Measurements from ENCODE around the gene EFCAB7. TPM values are rescaled to one million over a fixed set of nuclear protein-coding genes. Genes with fewer than 3 reads are reported as not detected.
"Not testable (repeated sequence)": the region's sequence is repeated elsewhere in the genome, so short reads cannot be mapped to it uniquely, and the experiment has no call there.

Gene EFCAB7
- total RNA-seq, 1 donor from 2014 or later: 20.4 TPM

GRCh38 chr1:63569640-63570316 is 46.5 kb downstream of the EFCAB7 start:
- Mint-ChIP-seq H3K27me3 (ENCODE audit: insufficient read depth, low read depth) (no peaks in the 10 kb centered on the region), H3K4me3 (no peak overlapping the region), H3K36me3 (peaks cover 13% of the 10 kb centered on the region), H3K27ac (no peak overlapping the region), H3K4me1 (no peaks in the 10 kb centered on the region), H3K9me3 (peaks cover 5% of the 10 kb centered on the region)
- Histone ChIP-seq H3K9ac (no peak overlapping the region), H3K27ac (no peak overlapping the region), H3K4me3 (no peak overlapping the region), H3K4me2 (no peak overlapping the region), H2AFZ (replicated peaks) (no peak overlapping the region), H3K4me1 (peaks cover 28% of the 10 kb centered on the region), H3K27me3 (no peaks in the 10 kb centered on the region), H4K20me1 (ENCODE audit: low read depth) (no peaks in the 10 kb centered on the region), H3K36me3 (no peaks in the 10 kb centered on the region), H3K9me3 (ENCODE audit: low read depth) (no peaks in the 10 kb centered on the region), H3F3A (ENCODE audit: low read depth) (peaks cover 30% of the 10 kb centered on the region), H3K79me2 (ENCODE audit: low read depth) (no peaks in the 10 kb centered on the region)
- DNase-seq (ENCODE audit: low spot score): no peak
- no peak for TF ChIP-seq CTCF (IDR thresholded peaks at IDR 0.05)
- no peak for TF ChIP-seq EZH2 (IDR thresholded peaks at IDR 0.05)
- no peak for TF ChIP-seq EZH2phosphoT487 (IDR thresholded peaks at IDR 0.05)

GRCh38 chr1:63572686-63573085 is 49.4 kb downstream of the EFCAB7 start:
- H3K27ac Mint-ChIP-seq; H3K4me2 ChIP-seq; H3K36me3 ChIP-seq; H3K27ac ChIP-seq; H4K20me1 ChIP-seq (ENCODE audit: low read depth); DNase-seq (ENCODE audit: low spot score); H3K27me3 ChIP-seq; H3K9me3 Mint-ChIP-seq; H2AFZ ChIP-seq (replicated peaks); H3K9me3 ChIP-seq (ENCODE audit: low read depth); H3K27me3 Mint-ChIP-seq (ENCODE audit: insufficient read depth, low read depth); H3K4me3 ChIP-seq; H3K79me2 ChIP-seq (ENCODE audit: low read depth); H3K36me3 Mint-ChIP-seq; H3K4me1 Mint-ChIP-seq; H3K4me3 Mint-ChIP-seq; H3K9ac ChIP-seq: not testable (repeated sequence)
- peaks cover 40% of the 10 kb centered on the region for H3F3A ChIP-seq (ENCODE audit: low read depth)
- H3K4me1 ChIP-seq: peaks cover 32% of the 10 kb centered on the region

- not testable (repeated sequence) for H3K79me2 ChIP-seq (ENCODE audit: low read depth); H3K27ac Mint-ChIP-seq
- H3K4me2 ChIP-seq: peak overlapping the region; percentile 60
These were observed 51.0 kb downstream of the EFCAB7 start for GRCh38 chr1:63574203-63574796.

GRCh38 chr1:63575340-63575826 is 52.1 kb downstream of the EFCAB7 start:
- no peak overlapping the region for H3K27ac Mint-ChIP-seq
- no peak overlapping the region for H3K4me3 ChIP-seq
- no peaks in the 10 kb centered on the region for H3K79me2 ChIP-seq (ENCODE audit: low read depth)
- H3K27me3 Mint-ChIP-seq (ENCODE audit: insufficient read depth, low read depth): no peaks in the 10 kb centered on the region
- H3K4me2 ChIP-seq: no peak overlapping the region
- H2AFZ ChIP-seq (replicated peaks): no peak overlapping the region
- H3K27me3 ChIP-seq: no peaks in the 10 kb centered on the region
- peaks cover 32% of the 10 kb centered on the region for H3K4me1 ChIP-seq
- H3K9me3 Mint-ChIP-seq: peaks cover 4% of the 10 kb centered on the region
- H3K9ac ChIP-seq: no peak overlapping the region
- H3F3A ChIP-seq (ENCODE audit: low read depth): peaks cover 34% of the 10 kb centered on the region
- H3K27ac ChIP-seq: no peak overlapping the region
- H3K4me1 Mint-ChIP-seq: no peaks in the 10 kb centered on the region
- H4K20me1 ChIP-seq (ENCODE audit: low read depth): no peaks in the 10 kb centered on the region
- no peak overlapping the region for H3K4me3 Mint-ChIP-seq
- no peak for TF ChIP-seq EZH2 (IDR thresholded peaks at IDR 0.05)
- peak; percentile 82 for TF ChIP-seq CTCF (IDR thresholded peaks at IDR 0.05)
- DNase-seq (ENCODE audit: low spot score): no peak
- no peaks in the 10 kb centered on the region for H3K36me3 ChIP-seq
- no peaks in the 10 kb centered on the region for H3K9me3 ChIP-seq (ENCODE audit: low read depth)
- no peaks in the 10 kb centered on the region for H3K36me3 Mint-ChIP-seq

More at GRCh38 chr1:63574203-63574796, 51.0 kb downstream of the EFCAB7 start:
- not testable (repeated sequence) for H3K27me3 Mint-ChIP-seq (ENCODE audit: insufficient read depth, low read depth); H3K9me3 Mint-ChIP-seq; H3K36me3 Mint-ChIP-seq; H3K27me3 ChIP-seq; H3K4me3 Mint-ChIP-seq; H3K9ac ChIP-seq; H3K4me1 Mint-ChIP-seq; H4K20me1 ChIP-seq (ENCODE audit: low read depth); DNase-seq (ENCODE audit: low spot score); H3K36me3 ChIP-seq; H3K27ac ChIP-seq; H3K9me3 ChIP-seq (ENCODE audit: low read depth)
- Histone ChIP-seq H3K4me1 (peaks cover 32% of the 10 kb centered on the region), H2AFZ (replicated peaks) (peak overlapping the region; percentile 43), H3F3A (ENCODE audit: low read depth) (peaks cover 37% of the 10 kb centered on the region), H3K4me3 (peak overlapping the region; percentile 16)

- not testable (repeated sequence) for H3K9me3 Mint-ChIP-seq
These were observed 63.0 kb downstream of the EFCAB7 start for GRCh38 chr1:63586326-63586725.

More at GRCh38 chr1:63586326-63586725, 63.0 kb downstream of the EFCAB7 start:
- not testable (repeated sequence) for H3K4me1 Mint-ChIP-seq; H3K27me3 Mint-ChIP-seq (ENCODE audit: insufficient read depth, low read depth); H3K27ac Mint-ChIP-seq; H3K4me3 ChIP-seq; H3K4me3 Mint-ChIP-seq; H3K9me3 ChIP-seq (ENCODE audit: low read depth); H3K4me1 ChIP-seq; DNase-seq (ENCODE audit: low spot score); H3K27ac ChIP-seq; H3K79me2 ChIP-seq (ENCODE audit: low read depth); H3K9ac ChIP-seq; H4K20me1 ChIP-seq (ENCODE audit: low read depth); H3K36me3 ChIP-seq; H3K4me2 ChIP-seq; H3K27me3 ChIP-seq; H2AFZ ChIP-seq (replicated peaks); H3K36me3 Mint-ChIP-seq; H3F3A ChIP-seq (ENCODE audit: low read depth)
